GM21381 (cell line): ENCODE measurements around the gene CARMIL1.

Source experiments
- ATAC-seq: cut with Tn5 transposase; IDR thresholded peaks from one replicate; pipeline ENCODE4 v1.9.1; 2021; ENCODE audit warnings: mild to moderate bottlenecking, moderate library complexity; ENCODE audit not compliant: unreplicated experiment

Gene CARMIL1

GRCh38 chr6:25637960-25638434 lies 358.8 kb downstream of the CARMIL1 start:
- ATAC-seq, result no peak

- ATAC-seq, result no peak
Measured at GRCh38 chr6:25639653-25640052, 360.5 kb downstream of the CARMIL1 start.

- ATAC-seq, result no peak
Measured at GRCh38 chr6:25640446-25640845, 361.3 kb downstream of the CARMIL1 start.

- ATAC-seq, result no peak
Measured at GRCh38 chr6:25640891-25641290, 361.7 kb downstream of the CARMIL1 start.

GRCh38 chr6:25641377-25641776 lies 362.2 kb downstream of the CARMIL1 start:
- no peak for ATAC-seq

- ATAC-seq, result no peak
Measured at GRCh38 chr6:25641940-25642666, 362.9 kb downstream of the CARMIL1 start.

GRCh38 chr6:25642667-25643328 lies 363.6 kb downstream of the CARMIL1 start:
- no peak for ATAC-seq

GRCh38 chr6:25645916-25646315 lies 366.7 kb downstream of the CARMIL1 start:
- no peak for ATAC-seq

- no peak for ATAC-seq
Measured at GRCh38 chr6:25649611-25650010, 370.4 kb downstream of the CARMIL1 start.

GRCh38 chr6:25652007-25652515 lies 372.9 kb downstream of the CARMIL1 start, which contains the start of gene SCGN:
Gene SCGN (plus strand): TSS chr6:25652215. CDS start chr6:25652404, 189 bp downstream.
- no peak for ATAC-seq

GRCh38 chr6:25655723-25656122 lies 376.5 kb downstream of the CARMIL1 start:
- no peak for ATAC-seq

- no peak for ATAC-seq
Measured at GRCh38 chr6:25659633-25660368, 380.6 kb downstream of the CARMIL1 start.

- no peak for ATAC-seq
Measured at GRCh38 chr6:25660512-25660911, 381.3 kb downstream of the CARMIL1 start.

GRCh38 chr6:25661129-25661779 lies 382.1 kb downstream of the CARMIL1 start:
- no peak for ATAC-seq

- no peak for ATAC-seq
Measured at GRCh38 chr6:25665455-25665854, 386.3 kb downstream of the CARMIL1 start.

- no peak for ATAC-seq
Measured at GRCh38 chr6:25669413-25669812, 390.2 kb downstream of the CARMIL1 start.
